Gastroesophageal sphincter (tissue), 4 donors: ENCODE measurements around the gene LY6G5C. TPM values are rescaled to one million over a fixed set of nuclear protein-coding genes. Genes with fewer than 3 reads are reported as not detected.

ENCODE experiments used
- ATAC-seq: fragments of 150-250 bp; one replicate; pipeline ENCODE4 v1.9.1; 2016; ENCODE audit warnings: mild to moderate bottlenecking, moderate library complexity
- H3K27ac ChIP-seq, 4 donors: fragments of 200-600 bp; sonication (generic) in 3 of 4; 1 replicate in 3 of 4; 2 replicates in 1 of 4; pipeline ENCODE4 v1.5.1; 2016 to 2019
- H3K27me3 ChIP-seq: fragments of 200-600 bp; sonication (generic); one replicate; pipeline ENCODE4 v1.5.1; 2019
- H3K36me3 ChIP-seq, 2 donors: fragments of 200-600 bp; sonication (generic); one replicate each; pipeline ENCODE4 v1.5.1; 2019; ENCODE audit warnings: control low read depth in 1 of 2
- H3K4me1 ChIP-seq, 3 donors: fragments of 200-600 bp; sonication (generic); 1 replicate in 2 of 3; 2 replicates in 1 of 3; pipeline ENCODE4 v1.5.1; 2016 to 2019; ENCODE audit warnings: control low read depth in 2 of 3
- H3K4me3 ChIP-seq, 2 donors: fragments of 200-600 bp; sonication (generic); one replicate each; pipeline ENCODE4 v1.5.1; 2019; ENCODE audit warnings: mild to moderate bottlenecking in 1 of 2, moderate library complexity in 1 of 2
- H3K9me3 ChIP-seq, 3 donors: fragments of 200-600 bp; sonication (generic); one replicate each; pipeline ENCODE4 v1.5.1; 2017 to 2019; ENCODE audit warnings: control low read depth in 2 of 3
- CTCF ChIP-seq, 4 experiments: fragments of 200-600 bp in 2 of 4; fragments of 450-650 bp in 2 of 4; sonication (generic) in 1 of 4; IDR thresholded peaks; one replicate each; pipeline ENCODE4 v1.5.1; 2017 to 2019; ENCODE audit warnings: antibody characterized with exemption in 4 of 4, mild to moderate bottlenecking in 2 of 4, moderate library complexity in 2 of 4
- EP300 ChIP-seq: sonication (generic); formaldehyde crosslinking; IDR thresholded peaks from one replicate; pipeline ENCODE4 v1.6.1; 2017; ENCODE audit warnings: antibody characterized with exemption, mild to moderate bottlenecking
- POLR2A ChIP-seq, 2 donors: fragments of 450-650 bp; IDR thresholded peaks; one replicate each; pipeline ENCODE4 v1.6.1; 2017; ENCODE audit warnings: antibody characterized with exemption in 2 of 2, mild to moderate bottlenecking in 2 of 2, moderate library complexity in 1 of 2
- POLR2AphosphoS5 ChIP-seq: sonication (generic); formaldehyde crosslinking; IDR thresholded peaks from one replicate; pipeline ENCODE4 v1.6.1; 2017; ENCODE audit warnings: antibody characterized with exemption
- WGBS, 2 donors: methylation state at CpG; one replicate each; pipeline ENCODE4 v1.1.5; 2018; ENCODE audit warnings: low coverage in 1 of 2; 5-methylcytosine and 5-hydroxymethylcytosine counted together
- total RNA-seq, 4 donors: library from RNA; depleted of rRNA; stranded (reverse); fragments of >200 nt; gene quantifications; one replicate each; pipeline ENCODE4 v1.1.0, GENCODE V29; 2016

The LY6G5C gene
- total RNA-seq, 4 donors from 2014 or later, result 0.94 to 1.9 TPM; not detected in 2

GRCh38 chr6:31634969-31635575, 45.8 kb downstream of the LY6G5C start:
- Histone ChIP-seq H3K4me1 (no peaks in the 10 kb centered on the region), H3K36me3 (peaks cover 0 to 100% of the 10 kb centered on the region in 2 donors), H3K27ac (peak overlapping the region in 1 of 4 donors; percentile 14), H3K27me3 (no peaks in the 10 kb centered on the region), H3K9me3 (no peaks in the 10 kb centered on the region), H3K4me3 (no peak overlapping the region)
- TF ChIP-seq POLR2A (IDR thresholded peaks at IDR 0.05), result no peak
- no peak for TF ChIP-seq EP300
- no peak for TF ChIP-seq CTCF (IDR thresholded peaks at IDR 0.05)
- no peak for TF ChIP-seq POLR2AphosphoS5
- ATAC-seq, result no peak
- 70 to 72% methylated on average over 7 to 8 of the region's 11 CpGs for WGBS, 2 donors

- Histone ChIP-seq H3K4me1 (no peaks in the 10 kb centered on the region), H3K4me3 (no peak overlapping the region), H3K36me3 (peaks cover 0 to 100% of the 10 kb centered on the region in 2 donors), H3K27ac (peak overlapping the region in 1 of 4 donors; percentile 14), H3K9me3 (no peaks in the 10 kb centered on the region), H3K27me3 (no peaks in the 10 kb centered on the region)
- ATAC-seq, result no peak
- no peak for TF ChIP-seq CTCF (IDR thresholded peaks at IDR 0.05)
- no peak for TF ChIP-seq POLR2A (IDR thresholded peaks at IDR 0.05)
- 85 to 92% methylated on average over 2 of the region's 3 CpGs for WGBS, 2 donors
Observed at GRCh38 chr6:31634131-31634530, 46.7 kb downstream of the LY6G5C start.

- peak overlapping the region in 1 of 4 donors; percentile 14 for H3K27ac ChIP-seq
- no peaks in the 10 kb centered on the region for H3K4me1 ChIP-seq
- peaks cover 0 to 100% of the 10 kb centered on the region in 2 donors for H3K36me3 ChIP-seq
- H3K9me3 ChIP-seq, result no peaks in the 10 kb centered on the region
- no peaks in the 10 kb centered on the region for H3K27me3 ChIP-seq
- TF ChIP-seq CTCF (IDR thresholded peaks at IDR 0.05) (no peak), EP300 (no peak), POLR2A (IDR thresholded peaks at IDR 0.05) (no peak), POLR2AphosphoS5 (no peak)
- no peak overlapping the region for H3K4me3 ChIP-seq
- WGBS, 2 donors, result 60 to 64% methylated on average over 3 to 5 of the region's 7 CpGs
- ATAC-seq, result no peak
Observed at GRCh38 chr6:31633447-31633846, 47.4 kb downstream of the LY6G5C start.

- Histone ChIP-seq H3K4me1 (no peaks in the 10 kb centered on the region), H3K9me3 (no peaks in the 10 kb centered on the region), H3K36me3 (peaks cover 0 to 100% of the 10 kb centered on the region in 2 donors), H3K4me3 (no peak overlapping the region), H3K27ac (peak overlapping the region in 3 of 4 donors; percentile 30 to 42 (median 42)), H3K27me3 (no peaks in the 10 kb centered on the region)
- TF ChIP-seq EP300 (no peak), POLR2A (IDR thresholded peaks at IDR 0.05) (no peak), POLR2AphosphoS5 (no peak), CTCF (IDR thresholded peaks at IDR 0.05) (no peak)
- 100% methylated on average over 1 to 2 of the region's 26 CpGs for WGBS, 2 donors
- no peak for ATAC-seq
Observed at GRCh38 chr6:31632279-31632946, 48.5 kb downstream of the LY6G5C start.
